ENCODE results near the gene ICAM2.

- TF ChIP-seq CTCF (IDR thresholded peaks at IDR 0.05), result no peak
- TF ChIP-seq POLR2A (IDR thresholded peaks at IDR 0.05), result no peak
Observed at GRCh38 chr17:63997341-63998048, 22.9 kb downstream of the ICAM2 start.

All from thyroid gland (tissue), 4 donors.